HepG2 (cell line): ENCODE results near the gene FAM118A. TPM values are rescaled to one million over a fixed set of nuclear protein-coding genes. Genes with fewer than 3 reads are reported as not detected.

Source experiments
- ATAC-seq: fragments of 200-7000 bp; cut with Tn5 transposase; 3 replicates; pipeline ENCODE4 v1.9.1; 2020; ENCODE audit warnings: mild to moderate bottlenecking, moderate library complexity
- BruUV-seq: library from RNA; stranded (reverse); fragments of 400-500 nt; replicated peaks from 2 replicates; lab custom pipeline; 2021; lab: Mats Ljungman, UMichigan
- CTCF ChIA-PET: fragments of 300-600 bp; formaldehyde crosslinking; extraction: SDS; loops from one replicate; lab custom pipeline; 2021; ENCODE audit warnings: low total read pairs, inconsistent platforms, low intra/inter-chr PET ratio; lab: Yijun Ruan, JAX
- POLR2A ChIA-PET: fragments of 350-600 bp; sonication (Branson Sonifier 250); formaldehyde crosslinking; loops from one replicate; lab custom pipeline; 2020; ENCODE audit warnings: antibody characterized with exemption, inconsistent platforms; lab: Yijun Ruan, JAX
- DNase-seq: peaks from one replicate; pipeline ENCODE4 v3.0.0-alpha.2; 2015; ENCODE audit warnings: low spot score
- FAIRE-seq: peaks from 3 replicates; lab custom pipeline; 2011; peaks lifted over from hg19 to GRCh38; lab: Jason Lieb, UNC
- H2AFZ ChIP-seq: one replicate; pipeline ENCODE4 v1.6.1; 2011; ENCODE audit warnings: low read length, inconsistent platforms
- H3K27ac ChIP-seq: fragments of 300-600 bp; 3 replicates; pipeline ENCODE4 v1.8.0; 2011; ENCODE audit warnings: mixed run types, mild to moderate bottlenecking, mixed read lengths, low read length, inconsistent platforms; ENCODE audit not compliant: insufficient read depth; ENCODE audit errors: extremely low read length
- H3K27me3 ChIP-seq, 2 experiments: fragments of 200-600 bp in 1 of 2; 2 replicates in 1 of 2; 3 replicates in 1 of 2; pipeline versions ENCODE4 v1.6.0 to v1.8.0; 2011; ENCODE audit warnings: low read length in 2 of 2, mild to moderate bottlenecking in 2 of 2, moderate library complexity in 2 of 2, inconsistent platforms in 1 of 2; ENCODE audit not compliant: insufficient read depth in 2 of 2, control insufficient read depth in 1 of 2
- H3K36me3 ChIP-seq, 2 experiments: fragments of 200-600 bp in 1 of 2; replicated peaks in 1 of 2; 2 replicates in 1 of 2; 3 replicates in 1 of 2; pipeline versions ENCODE4 v1.5.1 to v1.8.0; 2011; ENCODE audit warnings: low read length in 2 of 2, inconsistent platforms in 1 of 2; ENCODE audit not compliant: insufficient read depth in 2 of 2, control insufficient read depth in 1 of 2
- H3K4me1 ChIP-seq: 2 replicates; pipeline ENCODE4 v1.5.1; 2012; ENCODE audit warnings: low read length, inconsistent platforms; ENCODE audit not compliant: insufficient read depth
- H3K4me2 ChIP-seq: 2 replicates; pipeline ENCODE4 v1.6.0; 2011; ENCODE audit warnings: low read depth, low read length, inconsistent platforms
- H3K4me3 ChIP-seq, 3 experiments: fragments of 200-600 bp in 1 of 3; sonication (generic), shearing (Covaris generic) in 1 of 3; replicated peaks in 1 of 3; 2 replicates each; pipeline ENCODE4 v1.5.1; 2011 to 2016; ENCODE audit warnings: low read length in 3 of 3, inconsistent platforms in 2 of 3, low read depth in 2 of 3, mild to moderate bottlenecking in 2 of 3, control low read depth in 1 of 3, mixed read lengths in 1 of 3; ENCODE audit not compliant: insufficient read depth in 1 of 3
- H3K79me2 ChIP-seq: one replicate; pipeline ENCODE4 v1.6.1; 2011; ENCODE audit warnings: low read length, inconsistent platforms; ENCODE audit not compliant: insufficient read depth
- H3K9ac ChIP-seq: 2 replicates; pipeline ENCODE4 v1.6.0; 2011; ENCODE audit warnings: mild to moderate bottlenecking, low read depth, low read length, inconsistent platforms; ENCODE audit not compliant: insufficient read depth
- H3K9me3 ChIP-seq: 2 replicates; pipeline ENCODE4 v1.5.1; 2012; ENCODE audit warnings: mild to moderate bottlenecking, low read length
- H4K20me1 ChIP-seq: 2 replicates; pipeline ENCODE4 v1.6.0; 2011; ENCODE audit warnings: inconsistent platforms, mild to moderate bottlenecking, low read length, moderate library complexity; ENCODE audit not compliant: insufficient read depth
- FOXP4 ChIP-seq: sonication (generic); formaldehyde crosslinking; IDR thresholded peaks from 2 replicates; pipeline ENCODE4 v1.4.0; 2020; ENCODE audit warnings: missing genetic modification reagents
- MLXIP ChIP-seq: sonication (generic); formaldehyde crosslinking; IDR thresholded peaks from 2 replicates; pipeline ENCODE4 v1.9.0; 2021; ENCODE audit warnings: missing genetic modification reagents, borderline replicate concordance
- RARG ChIP-seq: sonication (generic); formaldehyde crosslinking; IDR thresholded peaks from 2 replicates; pipeline ENCODE4 v1.4.0; 2020; ENCODE audit warnings: low read depth, mild to moderate bottlenecking, missing genetic modification reagents
- RFX3 ChIP-seq: IDR thresholded peaks from 2 replicates; pipeline ENCODE4 v1.6.1; 2016; ENCODE audit warnings: missing biosample characterization, missing genetic modification reagents
- THAP9 ChIP-seq: sonication (generic); formaldehyde crosslinking; IDR thresholded peaks from 2 replicates; pipeline ENCODE4; 2020; ENCODE audit warnings: missing genetic modification reagents, mild to moderate bottlenecking, borderline replicate concordance
- ZBED4 ChIP-seq: sonication (generic); formaldehyde crosslinking; IDR thresholded peaks from 2 replicates; pipeline ENCODE4 v1.4.0; 2020; ENCODE audit warnings: missing genetic modification reagents, borderline replicate concordance
- ZNF432 ChIP-seq: sonication (generic); formaldehyde crosslinking; IDR thresholded peaks from 2 replicates; pipeline ENCODE4 v1.5.0; 2020; ENCODE audit warnings: missing genetic modification reagents, mild to moderate bottlenecking, borderline replicate concordance
- ZNF558 ChIP-seq: sonication (generic); formaldehyde crosslinking; IDR thresholded peaks from 2 replicates; pipeline ENCODE4 v1.9.0; 2022; ENCODE audit warnings: mild to moderate bottlenecking, missing genetic modification reagents, borderline replicate concordance
- ZNF569 ChIP-seq: sonication (generic); formaldehyde crosslinking; IDR thresholded peaks from 2 replicates; pipeline ENCODE4 v1.5.0; 2020; ENCODE audit warnings: mild to moderate bottlenecking, missing genetic modification reagents, moderate library complexity, borderline replicate concordance
- ZNF577 ChIP-seq: sonication (generic); formaldehyde crosslinking; IDR thresholded peaks from 2 replicates; pipeline ENCODE4 v1.4.0; 2020; ENCODE audit warnings: mild to moderate bottlenecking, low read depth, missing genetic modification reagents, borderline replicate concordance
- ZNF720 ChIP-seq: sonication (generic); formaldehyde crosslinking; IDR thresholded peaks from 2 replicates; pipeline ENCODE4 v1.4.0; 2020; ENCODE audit warnings: missing genetic modification reagents
- ZNF737 ChIP-seq: sonication (generic); formaldehyde crosslinking; IDR thresholded peaks from 2 replicates; pipeline ENCODE4 v1.5.0; 2020; ENCODE audit warnings: missing genetic modification reagents, mild to moderate bottlenecking, borderline replicate concordance
- WGBS: methylation state at CpG from one replicate; pipeline ENCODE4 v1.1.6; 2017; ENCODE audit warnings: low lambda C conversion rate; 5-methylcytosine and 5-hydroxymethylcytosine counted together
- in situ Hi-C: cut with HindIII; loops from 2 replicates; pipeline ENCODE4 v1.10.0; 2017; ENCODE audit warnings: low pct_unique_long_range_greater_than_20kb; ENCODE audit not compliant: extremely low pct_ligation_motif_present
- intact Hi-C: fragments of 100-400 bp; cut with micrococcal nuclease; formaldehyde crosslinking; loops from one replicate; pipeline ENCODE4 v1.10.0; 2022; ENCODE audit not compliant: unreplicated experiment
- polyA plus RNA-seq, 8 experiments: library from polyadenylated mRNA; depleted of rRNA in 3 of 8; stranded (reverse) in 7 of 8; unstranded in 1 of 8; fragments of >200 nt; fragmentation: Illumina TruSeq in 4 of 8; extraction: Trizol in 4 of 8; gene quantifications; 2 replicates each; pipeline versions ENCODE4 v1.2.1 to v1.2.3, GENCODE V29; 2011 to 2016; ENCODE audit warnings: low read depth in 4 of 8, missing spikeins in 1 of 8, mixed read lengths in 1 of 8; ENCODE audit not compliant: insufficient read depth in 1 of 8
- total RNA-seq, 5 experiments: library from RNA; depleted of rRNA; stranded (reverse); fragments of >200 nt; fragmentation: Illumina TruSeq; extraction: Trizol; gene quantifications; 2 replicates each; pipeline ENCODE4 v1.2.3, GENCODE V29; 2016; ENCODE audit warnings: low read depth in 1 of 5

Gene FAM118A
- total and polyA plus RNA-seq, 2 of the 13 experiments (the other 11 are each of a cell fraction or from before 2014, with no cell fraction given) = 36.7 to 48.2 TPM

- FAIRE-seq (no peak), ATAC-seq (no peak), DNase-seq (no peak)
- TF ChIP-seq ZNF569 (CRISPR knock-in tag) (no peak), ZNF558 (CRISPR knock-in tag) (no peak), ZNF720 (no peak), ZNF737 (CRISPR knock-in tag) (no peak), ZNF577 (CRISPR knock-in tag) (no peak), RARG (CRISPR knock-in tag) (no peak), MLXIP (CRISPR knock-in tag) (no peak), ZNF432 (CRISPR knock-in tag) (no peak), ZBED4 (CRISPR knock-in tag) (no peak), THAP9 (CRISPR knock-in tag) (no peak), FOXP4 (CRISPR knock-in tag) (no peak), RFX3 (no peak)
- in situ Hi-C loops = loop anchor here (5.0 kb wide), 1 partner anchor 51 kb away; no protein-coding TSS in a partner anchor
- H3K9me3 ChIP-seq = no peaks in the 10 kb centered on the region
- H3K9ac ChIP-seq = no peak overlapping the region
- H3K4me1 ChIP-seq = no peaks in the 10 kb centered on the region
- no peaks in the 10 kb centered on the region for H3K27me3 ChIP-seq
- ChIA-PET POLR2A (no interaction called here), CTCF (no interaction called here)
- no TSS peak for BruUV-seq
- H2AFZ ChIP-seq = no peak overlapping the region
- no peaks in the 10 kb centered on the region for H4K20me1 ChIP-seq
- WGBS = 5% methylated on average over 1 of the region's 1 CpG
- intact Hi-C loops = no loop called here
- H3K4me2 ChIP-seq = no peak overlapping the region
- H3K79me2 ChIP-seq = no peaks in the 10 kb centered on the region
- H3K4me3 ChIP-seq = no peak overlapping the region
- H3K36me3 ChIP-seq = no peaks in the 10 kb centered on the region
- no peak overlapping the region for H3K27ac ChIP-seq
Observed at GRCh38 chr22:45376703-45377102, 67.0 kb downstream of the FAM118A start.
